ENCODE measurements around the gene ADAMTS20. TPM values are rescaled to one million over a fixed set of nuclear protein-coding genes. Genes with fewer than 3 reads are reported as not detected.

The ADAMTS20 gene
- total RNA-seq, 1 experiment from 2014 or later: 2.7 TPM

- Mint-ChIP-seq H3K4me3 (no peak overlapping the region), H3K4me1 (no peaks in the 10 kb centered on the region), H3K9me3 (peaks cover 0 to 3% of the 10 kb centered on the region in 2 experiments; a peak in 1 of 5 replicates), H3K36me3 (ENCODE audit: insufficient read depth in 1 of 3, low read depth in 3 of 3) (peaks cover 0 to 3% (median 0%) of the 10 kb centered on the region in 3 experiments; a peak in 1 of 7 replicates), H3K27ac (no peak overlapping the region; a peak in 1 of 7 replicates), H3K27me3 (ENCODE audit: low read depth) (no peaks in the 10 kb centered on the region)
- H2AK5ac ChIP-seq (ENCODE audit: insufficient read length, low read length): no peak overlapping the region
- no peak overlapping the region for H3K23ac ChIP-seq (ENCODE audit: insufficient read length, low read depth, low read length)
- H3K27me3 ChIP-seq (ENCODE audit: insufficient read depth, low read length): no peaks in the 10 kb centered on the region
- H4K20me1 ChIP-seq (ENCODE audit: control insufficient read depth, insufficient read depth, insufficient read length): no peaks in the 10 kb centered on the region
- no peak overlapping the region for H3K9ac ChIP-seq (ENCODE audit: extremely low read depth, insufficient read length, low read length)
- no peak overlapping the region for H2BK120ac ChIP-seq (ENCODE audit: low read depth, low read length, poor library complexity, severe bottlenecking)
- H2BK15ac ChIP-seq (ENCODE audit: low read depth, low read length): no peak overlapping the region
- H3K4me2 ChIP-seq (ENCODE audit: insufficient read depth, insufficient read length, low read length): no peak overlapping the region
- no peak for TF ChIP-seq CTCF (conservative IDR thresholded peaks at IDR 0.05)
- H2AFZ ChIP-seq (ENCODE audit: low read length): no peak overlapping the region
- no peak overlapping the region for H3K56ac ChIP-seq (ENCODE audit: insufficient read length, low read depth, low read length)
- no peak overlapping the region for H2BK12ac ChIP-seq (ENCODE audit: insufficient read length, low read depth, low read length)
- H3K79me1 ChIP-seq (ENCODE audit: insufficient read depth, low read depth, low read length, poor library complexity, severe bottlenecking): no peaks in the 10 kb centered on the region
- no CpG with 5 or more reads among the region's 3 CpGs for WGBS (ENCODE audit: extremely low coverage, insufficient read length, low lambda C conversion rate)
- H3K23me2 ChIP-seq (ENCODE audit: insufficient read length, low read depth, low read length, poor library complexity, severe bottlenecking): no peaks in the 10 kb centered on the region
- H2BK20ac ChIP-seq (ENCODE audit: low read depth, low read length, poor library complexity, severe bottlenecking): no peak overlapping the region
- H3K4me1 ChIP-seq (ENCODE audit: insufficient read depth, low read length): no peaks in the 10 kb centered on the region
- H4K91ac ChIP-seq (ENCODE audit: insufficient read length, low read depth, low read length): no peak overlapping the region
- H3K4ac ChIP-seq (ENCODE audit: low read depth, low read length): no peak overlapping the region
- no peak overlapping the region for H2BK5ac ChIP-seq (ENCODE audit: insufficient read length, low read length)
- H3K27ac ChIP-seq (ENCODE audit: insufficient read length, low read depth, low read length): no peak overlapping the region
- H3K18ac ChIP-seq (ENCODE audit: insufficient read length, low read depth, low read length): no peak overlapping the region
- DNase-seq: no peak
- no peaks in the 10 kb centered on the region for H3K79me2 ChIP-seq (ENCODE audit: insufficient read depth, low read length)
- no peak overlapping the region for H4K5ac ChIP-seq (ENCODE audit: insufficient read length, low read depth, low read length)
- no peak overlapping the region for H4K8ac ChIP-seq (replicated peaks; ENCODE audit: insufficient read length, low read depth, low read length)
- no peaks in the 10 kb centered on the region for H3K9me3 ChIP-seq (ENCODE audit: control insufficient read depth, low read depth, low read length)
- H3T11ph ChIP-seq (ENCODE audit: low read length): no peak overlapping the region
- no peak overlapping the region for H3K14ac ChIP-seq (ENCODE audit: insufficient read depth, low read length)
Observed at GRCh38 chr12:43352001-43352400, 200.0 kb downstream of the ADAMTS20 start.
